ENCODE data around the gene FDX2.

- TF ChIP-seq CTCF (IDR thresholded peaks at IDR 0.05; ENCODE audit: low read depth, low read length, poor library complexity, severe bottlenecking) (no peak), EZH2phosphoT487 (IDR thresholded peaks at IDR 0.05; ENCODE audit: borderline replicate concordance, low read length) (no peak)
Measured at GRCh38 chr19:10293637-10294367, 22.0 kb downstream of the FDX2 start.
